ENCODE data around the gene ZNF654.
"Not testable (repeated sequence)": the region's sequence is repeated elsewhere in the genome, so short reads cannot be mapped to it uniquely, and the experiment has no call there.

Gene ZNF654

DNA sequence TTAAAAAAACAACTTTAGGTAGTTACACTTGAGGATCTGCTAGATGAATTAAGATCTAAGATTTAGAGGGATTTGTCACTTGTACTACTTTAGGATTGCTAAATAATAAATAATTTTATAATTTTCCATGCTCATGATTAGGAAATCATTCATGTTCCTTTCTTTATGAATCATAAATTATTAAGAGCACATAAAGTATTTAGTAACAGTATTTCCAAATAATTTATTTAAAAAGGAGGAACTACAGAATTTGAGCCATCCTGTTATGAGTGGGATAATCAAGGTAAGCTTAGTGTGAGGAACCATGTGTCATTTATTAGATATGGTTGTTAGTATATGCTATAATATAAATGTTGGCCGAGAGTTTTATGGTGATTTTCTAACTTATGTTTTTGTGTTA lies 53.2 kb downstream of the ZNF654 start:
- ChIA-PET POLR2A (interaction anchor here (0.6 kb wide), 1 partner anchor 60 kb away, joined by 3 read pairs; no protein-coding TSS in a partner anchor), CTCF (interaction anchor here (0.6 to 2.5 kb wide), 2 partner anchors 29 to 107 kb away, joined by 3 to 6 read pairs; no protein-coding TSS in a partner anchor)
- DNase-seq (ENCODE audit: extremely low spot score), result no peak
- TF ChIP-seq L3MBTL2 (conservative IDR thresholded peaks at IDR 0.05), result no peak

DNA sequence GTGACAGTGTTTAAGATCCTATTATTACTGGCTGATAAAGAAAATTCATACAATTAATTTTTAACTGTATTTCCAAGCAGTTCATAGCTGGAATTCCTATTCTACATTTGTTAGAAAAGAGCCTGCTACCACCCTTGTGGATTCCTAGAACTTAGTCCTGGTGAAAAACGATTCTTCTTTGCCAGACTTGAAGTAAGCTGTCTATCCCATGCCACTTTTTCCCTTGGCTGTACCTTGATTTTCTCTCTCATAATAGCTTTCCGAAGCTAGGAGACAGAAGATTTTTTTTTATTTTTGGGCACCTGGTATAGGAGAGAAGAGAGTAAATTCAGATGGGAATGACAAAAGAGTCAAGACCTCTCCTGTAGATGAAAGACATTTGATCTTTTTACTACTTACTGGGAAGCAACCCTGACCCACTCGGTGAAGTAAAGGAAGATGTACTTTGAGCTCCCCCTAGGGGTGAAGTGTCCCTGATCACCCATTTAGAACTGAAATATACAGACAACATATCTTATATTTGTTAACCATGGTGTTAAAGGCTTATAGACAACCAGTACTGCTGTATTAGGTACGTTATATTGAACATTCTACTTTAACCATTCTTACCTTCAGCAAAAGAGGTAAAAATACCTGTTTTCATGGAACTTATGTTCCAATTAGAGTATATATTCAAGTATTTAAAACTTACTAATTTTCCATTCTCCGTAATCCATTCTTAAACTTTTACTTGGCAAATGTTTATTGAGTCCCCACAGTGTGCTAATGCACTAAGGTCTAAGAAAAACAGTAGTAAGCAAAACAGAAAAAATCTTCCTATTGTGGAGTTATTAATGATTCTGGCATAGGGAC lies 54.5 kb downstream of the ZNF654 start:
- peak; percentile 53 for DNase-seq (ENCODE audit: extremely low spot score)
- POLR2A ChIA-PET, result interaction anchor here (0.9 to 1.1 kb wide), 2 partner anchors 36 to 54 kb away, joined by 3 read pairs; partner anchors contain the start of genes C3orf38 and ZNF654
- TF ChIP-seq SP1 (IDR thresholded peaks at IDR 0.05) (no peak), L3MBTL2 (conservative IDR thresholded peaks at IDR 0.05) (no peak), ELF4 (IDR thresholded peaks at IDR 0.05) (peak; percentile 12; the same call in 1 of the 2 replicates)
- CTCF ChIA-PET, result interaction anchor here (0.6 to 2.5 kb wide), 9 partner anchors 9 to 1560 kb away, joined by 3 to 6 read pairs (median 4); no protein-coding TSS in a partner anchor

DNA sequence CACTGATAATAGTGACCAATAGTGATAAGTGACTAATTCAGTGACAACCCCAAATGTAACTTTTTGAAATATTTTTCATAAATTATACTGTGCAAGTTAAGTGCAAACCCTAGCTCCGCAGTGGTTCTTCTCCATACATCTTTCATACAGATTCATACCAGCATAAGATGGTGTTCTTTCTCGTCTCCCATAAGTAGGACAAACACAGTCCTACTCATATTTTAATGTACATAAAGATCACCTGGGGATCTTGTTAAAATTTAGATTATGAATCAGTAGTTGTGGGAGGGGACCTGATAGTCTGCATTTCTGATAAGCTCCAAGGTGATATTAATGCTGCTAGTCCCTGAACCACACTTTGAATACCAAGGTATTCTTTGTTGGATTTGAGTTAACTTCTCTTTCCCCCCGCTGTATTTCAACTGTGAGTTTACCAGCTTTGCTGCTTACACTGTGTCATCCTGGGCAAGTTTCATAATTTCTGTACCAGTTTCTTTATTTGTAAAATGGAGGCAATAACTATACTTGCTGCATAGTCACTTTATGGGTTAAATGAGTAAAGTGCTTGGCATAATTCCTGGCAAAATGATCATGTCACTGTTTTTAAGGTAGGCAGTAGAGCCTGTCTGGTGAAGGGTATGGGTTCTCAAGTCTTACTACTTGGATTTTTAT lies 56.0 kb downstream of the ZNF654 start:
- ChIA-PET CTCF (no interaction called here), POLR2A (no interaction called here)
- DNase-seq (ENCODE audit: extremely low spot score), result no peak
- TF ChIP-seq, protein P1, sequence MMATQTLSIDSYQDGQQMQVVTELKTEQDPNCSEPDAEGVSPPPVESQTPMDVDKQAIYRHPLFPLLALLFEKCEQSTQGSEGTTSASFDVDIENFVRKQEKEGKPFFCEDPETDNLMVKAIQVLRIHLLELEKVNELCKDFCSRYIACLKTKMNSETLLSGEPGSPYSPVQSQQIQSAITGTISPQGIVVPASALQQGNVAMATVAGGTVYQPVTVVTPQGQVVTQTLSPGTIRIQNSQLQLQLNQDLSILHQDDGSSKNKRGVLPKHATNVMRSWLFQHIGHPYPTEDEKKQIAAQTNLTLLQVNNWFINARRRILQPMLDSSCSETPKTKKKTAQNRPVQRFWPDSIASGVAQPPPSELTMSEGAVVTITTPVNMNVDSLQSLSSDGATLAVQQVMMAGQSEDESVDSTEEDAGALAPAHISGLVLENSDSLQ (IDR thresholded peaks at IDR 0.05), result no peak
- TF ChIP-seq FOXK2 (IDR thresholded peaks at IDR 0.05) (no peak), BHLHE40 (IDR thresholded peaks at IDR 0.05; ENCODE audit: borderline replicate concordance) (no peak), NFRKB (IDR thresholded peaks at IDR 0.05) (no peak), ELF4 (IDR thresholded peaks at IDR 0.05) (no peak), ZNF384 (IDR thresholded peaks at IDR 0.05) (no peak), FOXM1 (IDR thresholded peaks at IDR 0.05; ENCODE audit: borderline replicate concordance) (no peak), L3MBTL2 (conservative IDR thresholded peaks at IDR 0.05) (no peak), HDGF (IDR thresholded peaks at IDR 0.05; ENCODE audit: borderline replicate concordance) (no peak), CTBP1 (IDR thresholded peaks at IDR 0.05; ENCODE audit: borderline replicate concordance) (no peak), LEF1 (IDR thresholded peaks at IDR 0.05; ENCODE audit: borderline replicate concordance) (no peak), ARNT (IDR thresholded peaks at IDR 0.05) (no peak), FOXA1 (IDR thresholded peaks at IDR 0.05) (no peak), TARDBP (IDR thresholded peaks at IDR 0.05) (no peak), SP1 (IDR thresholded peaks at IDR 0.05) (no peak), SUZ12 (IDR thresholded peaks at IDR 0.05) (no peak)

DNA sequence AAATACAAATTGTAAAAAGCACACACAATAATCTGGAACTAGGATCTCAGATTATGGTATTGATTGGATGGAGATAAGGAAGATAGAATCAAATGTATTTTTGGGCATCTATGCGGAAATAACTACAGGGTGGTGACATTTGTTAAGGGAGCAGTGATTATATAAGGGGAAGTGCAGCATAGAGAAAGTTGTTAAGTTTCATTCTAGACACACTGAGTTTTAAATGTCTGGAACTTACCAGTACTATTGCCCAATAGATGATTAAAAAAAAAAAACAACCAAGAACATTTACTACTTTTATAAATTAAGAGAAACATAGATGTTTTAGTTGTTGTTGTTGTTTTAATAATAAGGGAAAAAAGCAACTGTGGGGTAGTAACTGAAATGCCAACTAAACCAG lies 58.6 kb downstream of the ZNF654 start:
- no peak for DNase-seq (ENCODE audit: extremely low spot score)
- ChIA-PET POLR2A (no interaction called here), CTCF (no interaction called here)
- TF ChIP-seq TARDBP (IDR thresholded peaks at IDR 0.05), result no peak
- TF ChIP-seq ZNF384 (IDR thresholded peaks at IDR 0.05), result no peak
- no peak for TF ChIP-seq FOXA1 (IDR thresholded peaks at IDR 0.05)
- no peak for TF ChIP-seq LEF1 (IDR thresholded peaks at IDR 0.05; ENCODE audit: borderline replicate concordance)
- TF ChIP-seq ARNT (IDR thresholded peaks at IDR 0.05), result no peak
- no peak for TF ChIP-seq BHLHE40 (IDR thresholded peaks at IDR 0.05; ENCODE audit: borderline replicate concordance)
- TF ChIP-seq NFRKB (IDR thresholded peaks at IDR 0.05), result no peak

DNA sequence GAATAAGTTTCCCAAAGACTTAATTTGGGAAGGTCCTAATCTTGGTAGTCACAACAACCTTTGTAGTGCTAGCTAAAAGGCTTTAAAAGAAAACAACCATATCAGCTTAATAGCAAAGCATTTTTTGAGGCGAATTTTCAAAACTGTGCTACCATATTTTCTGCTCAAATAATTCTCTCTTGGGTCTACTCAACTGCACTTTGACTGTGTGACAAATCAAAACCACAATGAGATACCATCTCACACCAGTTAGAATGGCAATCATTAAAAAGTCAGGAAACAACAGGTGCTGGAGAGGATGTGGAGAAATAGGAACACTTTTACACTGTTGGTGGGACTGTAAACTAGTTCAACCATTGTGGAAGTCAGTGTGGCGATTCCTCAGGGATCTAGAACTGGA lies 59.5 kb downstream of the ZNF654 start:
- DNase-seq (ENCODE audit: extremely low spot score); CTCF ChIA-PET: not testable (repeated sequence)

DNA sequence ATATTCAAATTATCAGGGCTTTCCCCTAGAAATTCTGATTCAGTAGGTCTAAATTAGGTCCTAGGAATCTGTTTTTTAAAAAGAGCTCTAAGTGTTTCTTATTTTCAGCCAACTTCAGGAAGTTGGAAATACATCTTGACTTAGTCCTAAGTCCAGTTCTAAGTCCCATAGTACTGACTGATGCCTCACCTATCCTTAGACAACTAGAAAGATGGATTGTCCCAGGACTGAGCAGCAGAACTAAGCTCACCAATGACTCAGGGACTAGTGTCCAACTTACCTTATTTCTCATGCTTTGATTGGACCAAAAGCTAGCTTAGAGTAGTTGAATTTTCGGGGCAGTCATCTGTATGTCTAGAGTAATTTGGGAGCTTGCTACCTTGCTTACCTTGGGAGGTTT lies 64.5 kb downstream of the ZNF654 start:
- ChIA-PET CTCF (interaction anchor here (1.2 kb wide), 1 partner anchor 10 kb away, joined by 4 read pairs; no protein-coding TSS in a partner anchor), POLR2A (interaction anchor here (1.4 kb wide), 1 partner anchor 26 kb away, joined by 5 read pairs; the partner anchor contains the start of gene C3orf38)
- TF ChIP-seq, protein P1 (IDR thresholded peaks at IDR 0.05), result no peak
- TF ChIP-seq BHLHE40 (IDR thresholded peaks at IDR 0.05; ENCODE audit: borderline replicate concordance) (no peak), SP1 (IDR thresholded peaks at IDR 0.05) (no peak), LEF1 (IDR thresholded peaks at IDR 0.05; ENCODE audit: borderline replicate concordance) (no peak), FOXK2 (IDR thresholded peaks at IDR 0.05) (no peak), ELF4 (IDR thresholded peaks at IDR 0.05) (no peak), FOXM1 (IDR thresholded peaks at IDR 0.05; ENCODE audit: borderline replicate concordance) (no peak), L3MBTL2 (conservative IDR thresholded peaks at IDR 0.05) (no peak)
- no peak for DNase-seq (ENCODE audit: extremely low spot score)

More for the DNA sequence above, 59.5 kb downstream of the ZNF654 start:
- POLR2A ChIA-PET, result not testable (repeated sequence)

DNA sequence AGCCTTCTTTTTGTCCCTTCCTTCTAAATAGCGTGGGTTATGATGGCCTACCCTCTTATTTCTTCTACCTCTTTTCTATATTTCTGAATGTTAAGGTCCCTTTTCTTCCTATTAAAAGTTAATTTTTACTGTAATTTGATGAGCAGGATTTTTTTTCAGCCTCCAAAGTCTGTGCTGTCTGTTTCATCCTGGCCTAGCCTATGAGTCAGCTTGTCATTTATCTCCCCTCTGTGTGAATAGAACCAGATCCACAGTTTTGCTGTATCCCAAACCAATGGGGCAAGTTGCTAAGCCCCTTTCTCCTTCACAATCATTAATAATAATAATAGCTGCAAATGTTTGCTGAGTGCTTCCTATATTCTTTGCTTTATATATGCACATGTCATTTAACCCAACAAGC lies 72.6 kb downstream of the ZNF654 start:
- POLR2A ChIA-PET, result interaction anchor here (2.2 kb wide), 1 partner anchor 17 kb away, joined by 10 read pairs; the partner anchor contains the start of gene C3orf38
- DNase-seq (ENCODE audit: extremely low spot score), result no peak
- CTCF ChIA-PET, result interaction anchor here (0.7 to 1.8 kb wide), 2 partner anchors 14 to 18 kb away, joined by 3 to 4 read pairs; no protein-coding TSS in a partner anchor
- TF ChIP-seq L3MBTL2 (conservative IDR thresholded peaks at IDR 0.05) (no peak), ELF4 (IDR thresholded peaks at IDR 0.05) (no peak), FOXK2 (IDR thresholded peaks at IDR 0.05) (no peak), TARDBP (IDR thresholded peaks at IDR 0.05) (no peak), SP1 (IDR thresholded peaks at IDR 0.05) (no peak), ARNT (IDR thresholded peaks at IDR 0.05) (no peak), CTBP1 (IDR thresholded peaks at IDR 0.05; ENCODE audit: borderline replicate concordance) (no peak), SUZ12 (IDR thresholded peaks at IDR 0.05) (no peak), FOXM1 (IDR thresholded peaks at IDR 0.05; ENCODE audit: borderline replicate concordance) (no peak), ZNF384 (IDR thresholded peaks at IDR 0.05) (no peak), FOXA1 (IDR thresholded peaks at IDR 0.05) (no peak), LEF1 (IDR thresholded peaks at IDR 0.05; ENCODE audit: borderline replicate concordance) (no peak), HDGF (IDR thresholded peaks at IDR 0.05; ENCODE audit: borderline replicate concordance) (no peak)
- TF ChIP-seq, protein P1 (IDR thresholded peaks at IDR 0.05), result no peak
